Daoy (cell line): ENCODE data around the gene LRRC1. TPM values are rescaled to one million over a fixed set of nuclear protein-coding genes. Genes with fewer than 3 reads are reported as not detected.
"Not testable (repeated sequence)": the region's sequence is repeated elsewhere in the genome, so short reads cannot be mapped to it uniquely, and the experiment has no call there.

Experiments
- DNase-seq: peaks from one replicate; pipeline ENCODE4 v3.0.0-alpha.2; 2015; ENCODE audit warnings: low read depth
- total RNA-seq: library from RNA; depleted of rRNA; stranded (reverse); fragments of >200 nt; shearing (Covaris generic); gene quantifications from 2 replicates; pipeline ENCODE4 v1.2.3, GENCODE V29; 2014

Gene LRRC1
- total RNA-seq, 1 experiment from 2014 or later, result 12.2 TPM

- no peak for DNase-seq
These were observed 1.9 kb upstream of the LRRC1 start for GRCh38 chr6:53792973-53793317.

DNA sequence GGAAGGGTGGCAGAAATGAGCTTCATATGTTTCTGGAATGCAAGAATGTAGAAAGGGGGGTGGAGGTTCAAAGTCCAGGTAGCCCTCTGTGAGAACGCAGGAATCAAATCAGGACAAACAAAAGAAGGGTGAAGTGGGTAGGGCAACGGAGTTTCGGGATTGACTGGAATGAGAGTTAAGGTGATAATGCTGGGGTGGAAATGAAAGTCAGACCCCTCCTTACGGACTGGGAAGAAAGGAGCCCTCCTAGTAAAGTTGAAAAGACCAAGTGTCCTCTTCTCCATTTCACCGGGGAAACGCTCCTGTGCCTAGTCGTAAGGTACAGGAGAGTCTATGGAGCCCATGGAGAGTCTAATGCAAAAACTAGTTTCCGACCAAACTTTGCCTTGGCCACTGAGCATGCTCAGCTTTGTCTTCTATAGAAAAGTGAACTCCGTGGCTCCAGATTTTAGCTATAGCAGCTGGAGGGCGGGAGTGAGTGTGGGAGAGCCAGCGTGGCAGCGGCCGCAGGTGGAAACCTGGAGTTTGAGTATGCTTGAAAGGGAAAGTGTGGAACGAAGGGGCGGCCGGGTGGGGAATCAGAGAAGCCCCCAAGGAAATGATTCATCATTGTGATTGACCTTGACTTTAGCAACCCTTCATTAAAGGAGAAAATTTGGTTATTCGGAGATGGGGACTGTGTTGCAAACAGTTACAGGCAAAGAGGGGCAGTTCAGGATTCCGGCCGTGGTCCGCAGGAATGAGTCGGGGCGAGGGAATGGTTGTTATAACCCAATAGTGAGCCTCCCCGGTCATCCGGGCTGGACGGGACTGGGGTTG, 1.3 kb upstream of the LRRC1 start:
- peak; percentile 76 for DNase-seq

GRCh38 chr6:53794137-53794719, 577 bp upstream of the LRRC1 start:
- DNase-seq, result peak; percentile 77

- no peak for DNase-seq
These were observed 516 bp downstream of the LRRC1 start for GRCh38 chr6:53795340-53795701.

- peak; percentile 24 for DNase-seq
These were observed 1.1 kb downstream of the LRRC1 start for GRCh38 chr6:53795702-53796450.

DNA sequence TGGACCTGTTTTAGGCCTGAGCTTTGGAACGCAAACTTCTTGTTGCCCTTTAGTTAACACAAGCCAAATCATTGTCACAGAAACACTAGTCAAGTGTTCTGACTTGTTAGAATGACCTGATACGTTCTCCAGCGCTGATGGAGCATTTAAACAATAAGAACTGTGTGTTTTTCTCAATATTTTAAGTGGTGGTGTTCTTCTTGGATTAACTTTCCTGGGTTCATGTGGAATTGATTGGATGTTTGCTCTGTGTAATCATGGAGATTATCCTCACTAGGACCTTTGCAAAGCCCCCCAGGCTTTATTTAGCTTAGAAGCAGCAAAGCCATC, 1.6 kb downstream of the LRRC1 start:
- DNase-seq, result no peak

DNA sequence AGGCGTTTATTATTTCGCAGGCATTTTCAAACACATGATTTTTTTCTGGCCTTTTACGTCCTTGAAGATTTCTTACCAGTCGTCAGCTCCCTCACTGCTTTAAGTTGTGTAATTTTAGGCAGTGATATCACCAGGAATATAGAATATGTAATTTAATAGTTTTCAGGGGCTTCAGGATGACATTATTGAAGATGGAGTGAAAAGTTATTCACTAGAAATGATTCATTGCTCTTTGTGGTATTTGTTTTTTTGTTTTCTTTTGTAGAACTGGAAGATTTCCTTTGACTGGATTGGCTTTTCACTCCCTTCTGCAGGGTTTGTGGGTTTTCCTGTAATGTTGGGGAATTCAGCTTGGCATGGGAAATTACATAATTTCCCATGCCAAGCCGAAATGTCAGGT, 2.0 kb downstream of the LRRC1 start:
- no peak for DNase-seq

DNA sequence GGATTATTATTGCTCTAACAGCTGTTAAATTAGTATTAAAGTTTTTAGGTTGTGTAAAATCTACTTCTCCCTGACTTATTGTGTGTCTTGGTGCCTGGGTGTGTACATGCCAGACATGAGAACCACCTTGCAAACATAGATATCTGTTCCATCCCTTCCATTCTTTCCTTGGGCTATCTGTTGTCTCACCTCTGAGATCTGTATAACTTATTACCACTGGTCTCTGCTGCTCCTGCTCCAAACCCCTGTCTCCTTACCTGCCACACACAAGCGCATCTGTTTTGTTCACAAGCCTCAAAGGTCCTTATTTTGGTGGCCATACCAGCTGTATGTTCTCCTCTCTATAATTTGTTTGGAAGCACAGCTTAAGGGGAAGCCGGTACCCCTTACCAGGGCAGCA, 2.5 kb downstream of the LRRC1 start:
- no peak for DNase-seq

- DNase-seq, result no peak
These were observed 4.5 kb downstream of the LRRC1 start for GRCh38 chr6:53799340-53799739.

GRCh38 chr6:53801022-53801421, 6.2 kb downstream of the LRRC1 start:
- no peak for DNase-seq

DNA sequence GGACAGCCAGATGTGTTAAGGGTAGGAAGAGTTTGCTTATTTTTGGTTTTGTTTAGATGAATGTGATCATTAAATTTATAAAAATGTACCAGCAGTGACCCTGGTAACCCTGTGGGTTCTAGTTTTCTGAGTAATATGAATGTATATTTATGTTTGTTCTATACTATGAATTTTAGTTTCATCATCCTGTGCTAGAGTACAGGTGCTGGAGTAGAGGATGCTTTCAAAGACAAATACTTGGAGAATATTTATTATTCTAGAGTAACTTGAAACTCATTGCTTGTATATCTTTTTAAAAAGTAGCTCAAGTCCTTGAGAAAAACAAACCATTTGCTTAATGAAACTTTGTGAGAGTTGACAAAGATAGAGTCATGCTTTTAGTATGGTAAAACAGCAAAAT, 7.8 kb downstream of the LRRC1 start:
- no peak for DNase-seq

DNA sequence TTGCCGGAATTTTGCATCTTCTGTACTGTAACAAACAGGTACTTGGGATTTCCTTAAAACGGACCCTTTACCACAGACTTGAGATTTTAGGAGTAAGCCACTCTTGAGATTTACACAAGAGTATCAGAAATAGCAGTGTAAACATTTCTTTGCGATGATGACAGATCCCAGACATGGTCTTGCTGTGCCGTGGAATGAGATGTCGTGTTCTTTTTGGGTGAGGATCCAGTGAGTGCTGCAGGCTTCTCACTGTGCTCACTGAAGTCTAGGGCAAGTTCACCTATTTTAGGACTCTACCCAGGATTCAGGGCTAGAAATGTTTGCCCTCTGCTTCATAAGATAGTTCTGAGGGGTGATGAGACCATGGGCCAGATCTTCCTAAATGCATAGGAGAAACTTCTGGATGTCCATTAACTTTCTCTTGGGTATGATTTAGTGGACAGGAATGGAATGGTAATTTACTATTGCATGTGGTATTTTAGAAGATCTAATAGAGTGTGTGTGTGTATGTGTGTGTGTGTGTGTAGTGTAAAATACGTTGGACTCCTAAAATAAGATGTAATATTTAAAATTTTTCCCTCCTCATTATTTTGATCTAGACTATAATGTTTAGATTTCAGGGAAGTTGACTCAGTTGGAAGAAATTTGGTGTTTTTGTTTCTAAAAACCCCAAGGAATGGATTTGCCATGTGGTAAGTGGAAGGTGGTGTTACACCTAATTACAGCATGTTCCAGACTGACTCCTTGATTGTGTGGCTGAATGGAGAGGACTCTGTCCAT, 8.5 kb downstream of the LRRC1 start:
- DNase-seq, result no peak

DNA sequence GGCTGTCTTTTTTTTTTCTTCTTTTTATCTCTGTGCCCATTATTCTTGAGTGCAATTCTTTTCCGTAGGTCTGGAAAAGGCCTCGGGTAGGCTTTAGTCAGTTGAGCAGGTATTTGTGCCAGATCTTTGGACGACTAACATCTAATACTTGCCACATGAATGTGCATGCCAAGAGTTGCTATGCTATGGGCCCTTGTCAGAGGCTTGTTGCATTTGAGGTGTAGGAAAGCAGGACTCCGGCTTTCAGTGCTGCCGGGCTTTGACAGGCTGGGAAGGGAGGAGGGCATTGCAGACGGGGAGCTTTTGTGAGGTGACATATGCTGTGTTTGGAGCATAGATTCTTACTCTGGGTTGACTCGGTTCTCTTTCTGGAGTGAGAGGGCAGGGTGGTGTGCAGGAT, 10.2 kb downstream of the LRRC1 start:
- no peak for DNase-seq

GRCh38 chr6:53805725-53806124, 10.9 kb downstream of the LRRC1 start:
- peak; percentile 23 for DNase-seq

DNA sequence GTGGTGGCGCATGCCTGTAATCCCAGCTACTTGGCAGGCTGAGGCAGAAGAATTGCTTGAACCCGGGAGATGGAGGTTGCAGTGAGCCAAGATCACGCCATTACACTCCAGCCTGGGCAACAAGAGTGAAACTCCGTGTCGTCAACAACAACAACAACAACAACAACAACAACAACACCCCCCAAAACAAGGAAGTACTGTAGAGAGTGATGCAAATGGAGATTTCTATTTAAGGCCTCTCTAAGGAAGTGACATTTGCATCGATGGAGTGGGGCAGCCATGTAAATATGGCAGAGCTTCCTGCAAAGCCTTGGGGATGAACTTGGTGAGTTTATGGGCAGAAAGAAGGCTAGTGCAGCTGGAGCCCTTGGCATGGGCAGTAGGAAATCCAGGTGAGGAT, 12.8 kb downstream of the LRRC1 start:
- not testable (repeated sequence) for DNase-seq

GRCh38 chr6:53808302-53808881, 13.6 kb downstream of the LRRC1 start:
- DNase-seq, result no peak

DNA sequence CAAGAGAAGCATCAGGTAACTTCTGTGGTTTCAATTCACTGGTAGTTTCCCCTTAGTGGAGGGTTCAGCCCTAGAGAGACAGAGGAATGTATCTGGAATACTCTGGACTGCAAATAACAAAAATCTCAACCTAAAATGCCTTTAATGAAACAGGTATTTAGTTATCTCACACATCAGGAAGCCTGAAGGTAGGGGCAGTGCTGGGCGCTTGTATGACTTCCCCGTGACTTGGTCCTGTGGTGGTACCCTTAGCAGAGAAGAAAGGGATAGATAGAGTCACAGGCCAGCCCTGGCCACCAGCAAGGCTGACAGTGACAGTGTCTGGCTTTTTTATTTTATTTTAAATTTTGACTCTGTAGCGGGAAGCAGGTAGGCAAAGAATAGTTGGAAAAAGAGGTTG, 14.9 kb downstream of the LRRC1 start:
- no peak for DNase-seq

DNA sequence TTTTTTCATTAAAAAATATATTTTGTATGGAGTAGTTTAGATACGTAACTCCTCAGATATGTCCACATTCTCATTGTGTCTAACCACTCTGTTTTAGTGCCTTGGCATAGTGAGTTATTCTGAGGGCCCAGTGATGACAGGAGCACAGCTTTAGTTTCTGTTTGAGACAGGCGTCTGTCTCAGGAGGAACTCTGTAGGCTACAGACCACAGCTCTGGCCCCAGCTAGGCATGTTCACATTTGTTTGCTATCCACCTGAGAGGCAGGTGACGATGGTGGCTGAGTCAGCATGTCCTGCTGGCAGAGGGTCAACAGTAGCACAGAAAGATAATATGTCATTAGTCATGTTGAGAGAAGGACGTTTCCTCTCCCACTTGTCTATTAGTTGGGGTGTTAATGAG, 16.3 kb downstream of the LRRC1 start:
- peak; percentile 63 for DNase-seq

DNA sequence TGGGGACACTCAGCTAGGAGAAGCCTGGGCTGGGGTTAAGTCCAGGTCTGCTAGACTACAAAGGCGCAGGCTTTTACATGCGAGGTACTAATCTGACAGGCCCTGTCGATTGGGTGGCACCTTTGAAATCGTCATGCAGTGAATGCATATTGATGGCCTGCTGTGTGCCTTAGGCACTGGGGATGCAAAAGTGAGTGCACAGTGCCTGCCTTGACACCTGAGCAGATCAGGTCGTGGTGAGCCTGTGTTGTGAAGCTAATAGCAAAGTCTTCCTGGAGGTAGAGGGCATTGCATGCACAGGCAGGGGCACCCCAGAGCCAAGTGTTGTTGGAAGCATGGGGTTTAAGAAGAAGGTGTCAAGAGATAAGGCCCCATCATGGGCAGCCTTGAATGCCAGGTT, 16.9 kb downstream of the LRRC1 start:
- no peak for DNase-seq

- DNase-seq, result no peak
These were observed 18.3 kb downstream of the LRRC1 start for GRCh38 chr6:53813096-53813495.

- DNase-seq, result no peak
These were observed 19.0 kb downstream of the LRRC1 start for GRCh38 chr6:53813801-53814200.

DNA sequence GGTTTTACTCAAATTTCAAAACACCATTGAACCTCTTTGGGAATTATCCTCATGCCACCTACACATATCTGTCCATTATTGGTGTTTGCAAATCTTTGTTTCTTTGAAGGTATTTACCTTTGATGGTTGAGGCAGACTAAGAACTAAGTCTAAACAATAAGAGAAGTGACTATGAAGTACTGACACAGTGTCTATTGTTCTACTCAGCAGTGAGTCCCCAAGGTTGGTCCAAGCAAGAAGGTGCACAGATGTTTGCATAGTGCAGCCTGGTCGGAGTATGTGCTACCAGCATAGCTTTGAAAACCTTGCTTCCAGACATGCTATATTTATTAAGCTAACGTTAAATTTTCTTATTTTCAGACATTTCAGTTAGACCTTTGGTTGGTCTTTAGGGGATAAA, 19.5 kb downstream of the LRRC1 start:
- no peak for DNase-seq
